Tongue (tissue), 2 donors: ENCODE results near the gene COQ3. TPM values are rescaled to one million over a fixed set of nuclear protein-coding genes. Genes with fewer than 3 reads are reported as not detected.

Experiments used
- DNase-seq: peaks from one replicate; pipeline ENCODE4 v3.0.0-alpha.2; 2015
- total RNA-seq: library from RNA; depleted of rRNA; stranded (reverse); fragments of >200 nt; gene quantifications from one replicate; pipeline ENCODE4 v1.2.3, GENCODE V29; 2014

The COQ3 gene
- total RNA-seq, 1 donor from 2014 or later: 10.9 TPM

GRCh38 chr6:99330159-99330558 is 63.8 kb downstream of the COQ3 start:
- DNase-seq: peak; percentile 81

- DNase-seq: no peak
Observed at GRCh38 chr6:99324996-99325395, 69.0 kb downstream of the COQ3 start.

Other genes starting within 250 kb of the COQ3 start
- gene FAXC, start 44.5 kb downstream of the COQ3 start, total RNA-seq: 4.9 TPM
- gene PNISR, start 31.1 kb upstream of the COQ3 start, total RNA-seq: 189 TPM
- gene USP45, start 121.2 kb upstream of the COQ3 start, total RNA-seq: 14.3 TPM
- 57.5 TPM for gene CCNC, start 174.5 kb upstream of the COQ3 start, total RNA-seq
- gene PRDM13, start 212.6 kb upstream of the COQ3 start, total RNA-seq: not detected